GM12864 (cell line): ENCODE measurements around the gene SEMA6A.

Source experiments
- DNase-seq: peaks from one replicate; pipeline ENCODE4 v3.0.0-alpha.2; 2011; ENCODE audit warnings: low read depth
- H3K4me3 ChIP-seq: 2 replicates; pipeline ENCODE4 v1.5.1; 2011; ENCODE audit warnings: mild to moderate bottlenecking, low read depth, low read length, control low read depth
- CTCF ChIP-seq: IDR thresholded peaks from 2 replicates; pipeline ENCODE4 v1.5.1; 2011; ENCODE audit warnings: low read depth, mild to moderate bottlenecking, moderate library complexity, low read length, control low read depth, inconsistent platforms; ENCODE audit errors: missing control alignments

The SEMA6A gene

GRCh38 chr5:116402235-116402634 is 172.4 kb downstream of the SEMA6A start:
- no peak for TF ChIP-seq CTCF
- no peak for DNase-seq
- no peak overlapping the region for H3K4me3 ChIP-seq

GRCh38 chr5:116401576-116401975 is 173.0 kb downstream of the SEMA6A start:
- DNase-seq, result no peak
- H3K4me3 ChIP-seq, result no peak overlapping the region
- TF ChIP-seq CTCF, result no peak

GRCh38 chr5:116396476-116397099 is 178.0 kb downstream of the SEMA6A start:
- H3K4me3 ChIP-seq, result no peak overlapping the region
- no peak for TF ChIP-seq CTCF
- no peak for DNase-seq

GRCh38 chr5:116395631-116396203 is 178.9 kb downstream of the SEMA6A start:
- no peak for DNase-seq

GRCh38 chr5:116395226-116395625 is 179.4 kb downstream of the SEMA6A start:
- no peak for DNase-seq
- no peak overlapping the region for H3K4me3 ChIP-seq
- TF ChIP-seq CTCF, result no peak

More at GRCh38 chr5:116395631-116396203, 178.9 kb downstream of the SEMA6A start:
- TF ChIP-seq CTCF, result no peak
- no peak overlapping the region for H3K4me3 ChIP-seq

GRCh38 chr5:116394186-116394867 is 180.3 kb downstream of the SEMA6A start:
- no peak overlapping the region for H3K4me3 ChIP-seq
- DNase-seq, result no peak
- no peak for TF ChIP-seq CTCF
